Stomach (tissue), 4 donors: ENCODE measurements around the gene ACTL10.

Experiments used
- EP300 ChIP-seq: sonication (generic); formaldehyde crosslinking; IDR thresholded peaks from one replicate; pipeline ENCODE4 v1.6.1; 2017; ENCODE audit warnings: antibody characterized with exemption
- POLR2A ChIP-seq, 4 donors: fragments of 450-650 bp; IDR thresholded peaks; one replicate each; pipeline ENCODE4 v1.6.1; 2016; ENCODE audit warnings: antibody characterized with exemption in 4 of 4, control low read depth in 2 of 4, mild to moderate bottlenecking in 1 of 4, moderate library complexity in 1 of 4
- POLR2AphosphoS5 ChIP-seq, 3 donors: sonication (generic); formaldehyde crosslinking; IDR thresholded peaks; one replicate each; pipeline ENCODE4 v1.6.1; 2016; ENCODE audit warnings: antibody characterized with exemption in 3 of 3
- TF ChIP-seq, protein P1 (sequence below), 7 experiments: fragments of 450-650 bp in 4 of 7; fragments of 200-600 bp in 3 of 7; sonication (generic) in 3 of 7; IDR thresholded peaks; one replicate each; pipeline ENCODE4 v1.5.1; 2016 to 2019; ENCODE audit warnings: antibody characterized with exemption in 7 of 7, control low read depth in 2 of 7, mild to moderate bottlenecking in 1 of 7

DNA sequence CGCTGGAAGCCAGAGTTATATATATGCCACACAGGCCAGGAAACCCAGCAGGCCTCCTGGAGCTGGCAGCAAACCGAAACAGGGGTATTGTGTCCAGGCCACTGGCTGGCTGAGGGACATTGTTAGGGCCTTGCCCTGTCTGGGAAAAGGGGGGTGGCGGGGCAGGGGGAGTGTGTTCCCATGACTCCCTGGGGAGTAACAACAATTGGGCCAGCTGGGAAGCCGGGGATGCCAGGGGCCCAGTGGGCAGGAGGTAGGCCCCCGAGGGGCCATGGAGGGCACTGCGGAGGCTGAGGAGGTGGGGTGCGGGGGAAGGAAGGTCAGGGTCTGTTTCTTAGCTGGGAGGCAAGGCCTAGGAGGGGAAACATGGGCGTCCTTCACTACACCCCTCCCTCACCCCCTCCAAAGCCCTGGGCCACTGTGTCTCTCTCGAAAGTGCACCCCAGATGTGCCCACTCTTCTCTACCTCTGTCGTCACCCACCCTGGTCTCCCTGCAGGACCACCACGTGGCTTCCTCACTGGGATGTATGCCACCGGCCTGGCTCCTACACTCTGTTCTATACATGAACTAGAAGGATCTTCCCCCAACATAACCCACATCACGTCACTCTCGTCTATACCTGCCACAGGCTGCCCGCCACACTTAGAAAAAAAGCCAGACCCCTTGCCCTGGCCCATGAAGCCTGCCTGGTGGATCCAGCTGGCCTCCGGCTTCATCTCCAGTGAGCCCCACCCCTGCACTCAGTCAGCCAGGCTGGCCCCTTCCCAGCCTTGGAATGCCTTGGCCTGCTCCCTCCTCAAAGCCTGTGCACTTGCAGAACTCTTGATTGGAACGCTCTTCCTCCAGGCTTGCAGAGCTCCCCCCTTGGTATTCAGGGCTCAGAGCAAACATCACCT lies 27.2 kb downstream of the ACTL10 start:
- TF ChIP-seq POLR2AphosphoS5 (IDR thresholded peaks at IDR 0.05) (no peak), EP300 (no peak), POLR2A (IDR thresholded peaks at IDR 0.05) (no peak)
- TF ChIP-seq, protein P1, sequence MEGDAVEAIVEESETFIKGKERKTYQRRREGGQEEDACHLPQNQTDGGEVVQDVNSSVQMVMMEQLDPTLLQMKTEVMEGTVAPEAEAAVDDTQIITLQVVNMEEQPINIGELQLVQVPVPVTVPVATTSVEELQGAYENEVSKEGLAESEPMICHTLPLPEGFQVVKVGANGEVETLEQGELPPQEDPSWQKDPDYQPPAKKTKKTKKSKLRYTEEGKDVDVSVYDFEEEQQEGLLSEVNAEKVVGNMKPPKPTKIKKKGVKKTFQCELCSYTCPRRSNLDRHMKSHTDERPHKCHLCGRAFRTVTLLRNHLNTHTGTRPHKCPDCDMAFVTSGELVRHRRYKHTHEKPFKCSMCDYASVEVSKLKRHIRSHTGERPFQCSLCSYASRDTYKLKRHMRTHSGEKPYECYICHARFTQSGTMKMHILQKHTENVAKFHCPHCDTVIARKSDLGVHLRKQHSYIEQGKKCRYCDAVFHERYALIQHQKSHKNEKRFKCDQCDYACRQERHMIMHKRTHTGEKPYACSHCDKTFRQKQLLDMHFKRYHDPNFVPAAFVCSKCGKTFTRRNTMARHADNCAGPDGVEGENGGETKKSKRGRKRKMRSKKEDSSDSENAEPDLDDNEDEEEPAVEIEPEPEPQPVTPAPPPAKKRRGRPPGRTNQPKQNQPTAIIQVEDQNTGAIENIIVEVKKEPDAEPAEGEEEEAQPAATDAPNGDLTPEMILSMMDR (IDR thresholded peaks at IDR 0.05): no peak
